Peyer's patch (tissue), 4 donors: ENCODE measurements around the gene PIGBOS1. TPM values are rescaled to one million over a fixed set of nuclear protein-coding genes. Genes with fewer than 3 reads are reported as not detected.

Experiments
- DNase-seq, 3 donors: peaks; one replicate each; pipeline ENCODE4 v3.0.0-alpha.2; 2017 to 2019
- H3K27ac ChIP-seq, 4 donors: fragments of 200-600 bp; sonication (generic); one replicate each; pipeline ENCODE4 v1.5.1; 2016 to 2019
- H3K27me3 ChIP-seq, 2 donors: fragments of 200-600 bp; sonication (generic); one replicate each; pipeline ENCODE4 v1.5.1; 2019
- H3K36me3 ChIP-seq, 3 donors: fragments of 200-600 bp; sonication (generic); one replicate each; pipeline ENCODE4 v1.5.1; 2016 to 2019
- H3K4me1 ChIP-seq, 4 donors: fragments of 200-600 bp; sonication (generic); one replicate each; pipeline ENCODE4 v1.5.1; 2016 to 2019
- H3K4me3 ChIP-seq, 4 donors: fragments of 200-600 bp; sonication (generic); 1 replicate in 3 of 4; 2 replicates in 1 of 4; pipeline ENCODE4 v1.5.1; 2016 to 2019; ENCODE audit warnings: mild to moderate bottlenecking in 1 of 4
- H3K9me3 ChIP-seq, 4 donors: fragments of 200-600 bp; sonication (generic); one replicate each; pipeline ENCODE4 v1.5.1; 2016 to 2019; ENCODE audit warnings: mild to moderate bottlenecking in 1 of 4
- POLR2A ChIP-seq, 2 donors: fragments of 450-650 bp; IDR thresholded peaks; one replicate each; pipeline ENCODE4 v1.5.1; 2017; ENCODE audit warnings: antibody characterized with exemption in 2 of 2, mild to moderate bottlenecking in 2 of 2, moderate library complexity in 2 of 2
- total RNA-seq, 4 donors: library from RNA; depleted of rRNA; stranded (reverse); fragments of >200 nt; gene quantifications; one replicate each; pipeline ENCODE4 v1.1.0, GENCODE V29; 2016
- TF ChIP-seq, protein P1 (sequence below), 6 experiments: fragments of 450-650 bp in 4 of 6; fragments of 200-600 bp in 2 of 6; sonication (generic) in 1 of 6; IDR thresholded peaks; one replicate each; pipeline ENCODE4 v1.5.1; 2017 to 2019; ENCODE audit warnings: antibody characterized with exemption in 6 of 6, mild to moderate bottlenecking in 3 of 6, moderate library complexity in 1 of 6

Gene PIGBOS1
- total RNA-seq, 4 donors from 2014 or later: 4.2 to 12.0 (median 7.1) TPM

DNA sequence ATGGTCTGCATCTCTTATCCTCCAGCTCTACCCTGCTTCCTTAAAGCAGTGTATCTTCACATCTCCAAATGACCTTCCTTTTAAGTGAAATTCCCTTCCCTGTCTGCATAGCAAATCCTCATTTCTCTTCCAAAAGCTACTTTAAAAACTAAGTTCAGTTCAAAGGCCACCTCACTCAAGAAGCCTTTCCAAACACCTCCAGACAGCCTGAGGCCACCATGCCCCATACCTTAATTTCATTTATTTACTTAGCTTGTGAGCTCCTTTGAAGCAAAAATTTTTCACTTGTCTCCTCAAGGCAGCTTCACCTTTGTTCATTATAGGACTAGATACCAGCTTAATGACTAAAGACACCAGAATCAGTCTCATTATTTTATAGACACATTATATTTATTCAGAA lies 39.5 kb upstream of the PIGBOS1 start:
- no peaks in the 10 kb centered on the region for H3K9me3 ChIP-seq
- H3K27me3 ChIP-seq: no peaks in the 10 kb centered on the region
- peaks cover 0 to 55% (median 0%) of the 10 kb centered on the region in 3 donors for H3K36me3 ChIP-seq
- DNase-seq: no peak
- H3K27ac ChIP-seq: no peak overlapping the region
- TF ChIP-seq, protein P1, sequence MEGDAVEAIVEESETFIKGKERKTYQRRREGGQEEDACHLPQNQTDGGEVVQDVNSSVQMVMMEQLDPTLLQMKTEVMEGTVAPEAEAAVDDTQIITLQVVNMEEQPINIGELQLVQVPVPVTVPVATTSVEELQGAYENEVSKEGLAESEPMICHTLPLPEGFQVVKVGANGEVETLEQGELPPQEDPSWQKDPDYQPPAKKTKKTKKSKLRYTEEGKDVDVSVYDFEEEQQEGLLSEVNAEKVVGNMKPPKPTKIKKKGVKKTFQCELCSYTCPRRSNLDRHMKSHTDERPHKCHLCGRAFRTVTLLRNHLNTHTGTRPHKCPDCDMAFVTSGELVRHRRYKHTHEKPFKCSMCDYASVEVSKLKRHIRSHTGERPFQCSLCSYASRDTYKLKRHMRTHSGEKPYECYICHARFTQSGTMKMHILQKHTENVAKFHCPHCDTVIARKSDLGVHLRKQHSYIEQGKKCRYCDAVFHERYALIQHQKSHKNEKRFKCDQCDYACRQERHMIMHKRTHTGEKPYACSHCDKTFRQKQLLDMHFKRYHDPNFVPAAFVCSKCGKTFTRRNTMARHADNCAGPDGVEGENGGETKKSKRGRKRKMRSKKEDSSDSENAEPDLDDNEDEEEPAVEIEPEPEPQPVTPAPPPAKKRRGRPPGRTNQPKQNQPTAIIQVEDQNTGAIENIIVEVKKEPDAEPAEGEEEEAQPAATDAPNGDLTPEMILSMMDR (IDR thresholded peaks at IDR 0.05): no peak
- H3K4me1 ChIP-seq: no peaks in the 10 kb centered on the region
- no peak overlapping the region for H3K4me3 ChIP-seq

DNA sequence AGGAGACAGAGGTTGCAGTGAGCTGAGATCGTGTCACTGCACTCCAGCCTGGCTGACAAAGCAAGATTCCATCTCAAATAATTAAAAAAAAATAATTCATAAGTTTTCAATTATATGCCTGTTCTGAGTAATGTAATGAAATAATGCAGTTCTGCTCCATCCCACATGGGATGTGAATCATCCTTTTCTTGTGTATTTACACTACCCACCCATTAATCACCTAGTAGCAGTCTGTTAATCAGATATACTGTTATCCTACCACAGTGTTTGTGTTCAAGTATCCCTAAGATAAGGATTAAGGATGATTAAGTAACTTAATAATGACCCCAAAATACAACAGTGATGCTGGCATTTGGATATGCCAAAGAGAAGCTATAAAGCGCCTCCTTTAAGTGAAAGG lies 38.9 kb upstream of the PIGBOS1 start:
- no peak for DNase-seq
- Histone ChIP-seq H3K27me3 (no peaks in the 10 kb centered on the region), H3K4me1 (no peaks in the 10 kb centered on the region), H3K9me3 (no peaks in the 10 kb centered on the region), H3K4me3 (no peak overlapping the region), H3K36me3 (peaks cover 0 to 54% (median 0%) of the 10 kb centered on the region in 3 donors), H3K27ac (no peak overlapping the region)
- TF ChIP-seq, protein P1 (IDR thresholded peaks at IDR 0.05): no peak
- TF ChIP-seq POLR2A (IDR thresholded peaks at IDR 0.05): no peak

- H3K4me1 ChIP-seq: no peaks in the 10 kb centered on the region
- H3K27me3 ChIP-seq: no peaks in the 10 kb centered on the region
- no peak for DNase-seq
- H3K9me3 ChIP-seq: no peaks in the 10 kb centered on the region
- peaks cover 0 to 56% (median 0%) of the 10 kb centered on the region in 3 donors for H3K36me3 ChIP-seq
- no peak overlapping the region for H3K4me3 ChIP-seq
- H3K27ac ChIP-seq: no peak overlapping the region
- TF ChIP-seq, protein P1 (IDR thresholded peaks at IDR 0.05): no peak
- no peak for TF ChIP-seq POLR2A (IDR thresholded peaks at IDR 0.05)
Observed at GRCh38 chr15:55356985-55357585, 38.2 kb upstream of the PIGBOS1 start.

DNA sequence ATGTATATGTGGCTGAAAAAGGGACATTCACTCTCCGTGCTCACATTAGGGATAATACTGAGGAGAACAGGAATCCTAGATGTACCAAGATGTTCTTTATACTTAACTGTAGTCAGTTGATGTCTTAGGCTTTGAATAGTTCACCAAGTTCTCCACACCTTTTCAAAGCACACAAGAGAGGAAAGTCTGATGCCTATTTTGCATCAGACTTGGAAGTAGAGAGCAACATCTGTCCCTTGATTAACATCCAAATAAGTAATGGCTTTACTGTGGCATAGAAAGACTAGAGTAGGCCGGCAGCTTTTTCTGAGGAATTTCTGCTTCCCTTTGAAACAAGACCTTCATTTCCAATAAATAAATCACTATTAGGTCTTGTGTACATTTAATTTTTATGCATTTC lies 34.1 kb upstream of the PIGBOS1 start:
- H3K36me3 ChIP-seq: peaks cover 0 to 41% (median 0%) of the 10 kb centered on the region in 3 donors
- H3K9me3 ChIP-seq: no peaks in the 10 kb centered on the region
- no peaks in the 10 kb centered on the region for H3K27me3 ChIP-seq
- H3K4me1 ChIP-seq: no peaks in the 10 kb centered on the region
- no peak for DNase-seq
- H3K4me3 ChIP-seq: no peak overlapping the region
- no peak overlapping the region for H3K27ac ChIP-seq
- no peak for TF ChIP-seq POLR2A (IDR thresholded peaks at IDR 0.05)
- TF ChIP-seq, protein P1 (IDR thresholded peaks at IDR 0.05): no peak

DNA sequence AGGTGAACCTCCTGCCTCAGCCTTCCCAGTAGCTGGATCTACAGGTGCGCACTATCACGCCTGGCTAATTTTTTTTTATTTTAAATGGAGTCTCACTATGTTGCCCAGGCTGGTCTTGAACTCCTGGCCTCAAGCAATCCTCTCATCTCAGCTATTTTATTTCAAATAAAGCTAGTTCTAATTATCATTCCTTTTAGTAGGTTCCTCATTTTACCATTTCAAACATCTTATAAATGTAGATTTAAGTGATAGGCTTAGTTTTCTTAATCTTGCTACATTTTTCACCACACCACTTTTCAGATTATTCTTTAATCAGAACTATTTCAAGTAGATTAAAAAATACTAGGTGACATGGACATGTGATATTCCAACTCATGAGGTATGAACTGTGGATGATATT lies 30.4 kb upstream of the PIGBOS1 start:
- Histone ChIP-seq H3K27me3 (no peaks in the 10 kb centered on the region), H3K36me3 (peaks cover 0 to 12% (median 0%) of the 10 kb centered on the region in 3 donors), H3K9me3 (no peaks in the 10 kb centered on the region), H3K27ac (no peak overlapping the region), H3K4me1 (no peaks in the 10 kb centered on the region), H3K4me3 (no peak overlapping the region)
- TF ChIP-seq, protein P1 (IDR thresholded peaks at IDR 0.05): no peak
- no peak for TF ChIP-seq POLR2A (IDR thresholded peaks at IDR 0.05)
- DNase-seq: no peak
